ENCODE data around the gene RASSF1. TPM values are rescaled to one million over a fixed set of nuclear protein-coding genes. Genes with fewer than 3 reads are reported as not detected.

RASSF1 gene
- total RNA-seq, 2 donors from 2014 or later, result 9.4 to 17.2 TPM

DNA sequence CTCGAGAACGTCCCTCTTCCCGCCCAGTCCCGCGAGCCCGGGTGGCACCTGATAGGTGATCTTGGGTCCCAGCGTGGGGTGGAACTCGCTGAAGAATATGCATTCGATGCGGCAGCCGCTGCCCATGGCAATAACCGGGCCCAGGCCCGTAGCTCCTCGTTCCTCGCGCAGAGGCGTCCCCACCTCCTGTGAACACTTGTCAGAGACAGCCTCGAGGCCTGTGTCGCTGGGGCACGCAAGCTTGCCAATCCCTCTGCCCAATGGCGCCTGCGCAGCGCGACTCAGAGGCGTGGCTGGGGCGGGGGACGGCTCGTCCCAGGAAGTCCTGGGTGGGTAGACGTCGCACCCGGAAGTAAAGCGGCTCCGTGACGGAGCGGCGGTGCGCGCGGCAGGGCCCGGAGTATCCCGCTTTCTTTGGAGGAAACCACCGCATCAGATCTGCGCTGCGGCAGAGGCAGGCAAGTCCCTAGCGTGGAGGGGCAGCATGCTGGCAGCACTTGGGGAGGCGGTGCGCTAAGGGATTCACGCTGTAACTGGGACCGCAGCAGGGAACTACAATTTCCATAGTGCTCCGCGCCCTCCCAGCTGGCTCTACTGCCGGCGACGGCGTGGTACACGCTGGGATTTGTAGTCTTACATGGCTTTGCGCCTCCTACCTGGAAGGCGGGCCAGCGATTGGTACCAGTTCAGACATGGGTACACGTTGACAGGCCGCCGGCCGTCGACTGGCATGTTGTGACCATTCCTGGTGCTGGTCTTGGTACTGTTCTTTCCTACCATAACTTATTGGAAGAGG, 10.1 kb upstream of the RASSF1 start, which contains the start of the genes CYB561D2 and NPRL2:
CYB561D2 (plus strand) TSS at position 336 of the 796 bp plus-strand sequence. CDS start 572 bp downstream, outside the sequence.
NPRL2 (minus strand) TSS at position 249 of the 796 bp plus-strand sequence; CDS start at position 126, 123 bp downstream.
- Mint-ChIP-seq H3K9me3 (no peaks in the 10 kb centered on the region), H3K27me3 (ENCODE audit: insufficient read depth) (peaks cover 8% of the 10 kb centered on the region), H3K4me3 (peak within 1 kb of the TSS; percentile 89), H3K36me3 (ENCODE audit: low read depth) (peaks cover 20% of the 10 kb centered on the region), H3K27ac (peak within 1 kb of the TSS; percentile 93), H3K4me1 (peaks cover 11% of the 10 kb centered on the region)
- H3K27ac ChIP-seq (ENCODE audit: low read depth, low read length), result peak within 1 kb of the TSS; percentile 34
- no peaks in the 10 kb centered on the region for H3K4me1 ChIP-seq (ENCODE audit: control insufficient read depth, insufficient read depth, low read length)
- TF ChIP-seq, protein P1, sequence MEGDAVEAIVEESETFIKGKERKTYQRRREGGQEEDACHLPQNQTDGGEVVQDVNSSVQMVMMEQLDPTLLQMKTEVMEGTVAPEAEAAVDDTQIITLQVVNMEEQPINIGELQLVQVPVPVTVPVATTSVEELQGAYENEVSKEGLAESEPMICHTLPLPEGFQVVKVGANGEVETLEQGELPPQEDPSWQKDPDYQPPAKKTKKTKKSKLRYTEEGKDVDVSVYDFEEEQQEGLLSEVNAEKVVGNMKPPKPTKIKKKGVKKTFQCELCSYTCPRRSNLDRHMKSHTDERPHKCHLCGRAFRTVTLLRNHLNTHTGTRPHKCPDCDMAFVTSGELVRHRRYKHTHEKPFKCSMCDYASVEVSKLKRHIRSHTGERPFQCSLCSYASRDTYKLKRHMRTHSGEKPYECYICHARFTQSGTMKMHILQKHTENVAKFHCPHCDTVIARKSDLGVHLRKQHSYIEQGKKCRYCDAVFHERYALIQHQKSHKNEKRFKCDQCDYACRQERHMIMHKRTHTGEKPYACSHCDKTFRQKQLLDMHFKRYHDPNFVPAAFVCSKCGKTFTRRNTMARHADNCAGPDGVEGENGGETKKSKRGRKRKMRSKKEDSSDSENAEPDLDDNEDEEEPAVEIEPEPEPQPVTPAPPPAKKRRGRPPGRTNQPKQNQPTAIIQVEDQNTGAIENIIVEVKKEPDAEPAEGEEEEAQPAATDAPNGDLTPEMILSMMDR (conservative IDR thresholded peaks at IDR 0.05), result no peak
- DNase-seq, result peak; percentile 98
- H3K9ac ChIP-seq (ENCODE audit: extremely low read depth, low read length, poor library complexity, severe bottlenecking), result peak within 1 kb of the TSS; percentile 62
- peak within 1 kb of the TSS; percentile 93 for H3K4me3 ChIP-seq (ENCODE audit: low read length)
- H3K9me3 ChIP-seq (ENCODE audit: control insufficient read depth, low read length), result no peaks in the 10 kb centered on the region
- peaks cover 33% of the 10 kb centered on the region for H3K36me3 ChIP-seq (ENCODE audit: control insufficient read depth, insufficient read depth, low read length)
- H3K27me3 ChIP-seq (ENCODE audit: control insufficient read depth, insufficient read depth, low read length, poor library complexity, severe bottlenecking), result no peaks in the 10 kb centered on the region
- WGBS, 2 experiments (ENCODE audit: insufficient coverage in 1 of 2, insufficient read length in 1 of 2), result 2 to 3% methylated on average over 49 to 64 of the region's 64 CpGs

DNA sequence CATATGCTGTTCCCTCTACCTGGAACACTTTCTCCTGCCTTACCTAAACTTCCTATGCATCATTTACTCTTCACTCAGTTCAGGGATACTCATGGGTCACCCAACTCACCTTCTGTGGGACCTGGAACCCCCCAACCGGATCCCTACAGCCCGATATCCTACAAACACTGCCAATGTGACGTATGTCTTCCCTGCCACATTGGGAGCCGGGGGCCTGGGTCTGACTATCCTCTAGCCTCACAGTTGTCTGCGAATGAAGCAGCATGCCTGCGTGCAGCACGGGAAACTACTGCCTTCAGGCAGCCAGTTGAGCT, 9.5 kb upstream of the RASSF1 start:
- Histone ChIP-seq H3K9me3 (ENCODE audit: control insufficient read depth, low read length) (no peaks in the 10 kb centered on the region), H3K27me3 (ENCODE audit: control insufficient read depth, insufficient read depth, low read length, poor library complexity, severe bottlenecking) (peaks cover 4% of the 10 kb centered on the region), H3K4me3 (ENCODE audit: low read length) (peak overlapping the region; percentile 93), H3K9ac (ENCODE audit: extremely low read depth, low read length, poor library complexity, severe bottlenecking) (peak overlapping the region; percentile 62), H3K27ac (ENCODE audit: low read depth, low read length) (no peak overlapping the region), H3K36me3 (ENCODE audit: control insufficient read depth, insufficient read depth, low read length) (peaks cover 28% of the 10 kb centered on the region), H3K4me1 (ENCODE audit: control insufficient read depth, insufficient read depth, low read length) (no peaks in the 10 kb centered on the region)
- no peak for DNase-seq
- H3K27me3 Mint-ChIP-seq (ENCODE audit: insufficient read depth), result peaks cover 13% of the 10 kb centered on the region
- H3K4me1 Mint-ChIP-seq, result peaks cover 11% of the 10 kb centered on the region
- H3K4me3 Mint-ChIP-seq, result peak overlapping the region; percentile 89
- H3K27ac Mint-ChIP-seq, result peak overlapping the region; percentile 93
- 45 to 51% methylated on average over 7 of the region's 7 CpGs for WGBS, 2 experiments (ENCODE audit: insufficient coverage in 1 of 2, insufficient read length in 1 of 2)
- TF ChIP-seq, protein P1 (conservative IDR thresholded peaks at IDR 0.05), result no peak
- no peaks in the 10 kb centered on the region for H3K9me3 Mint-ChIP-seq
- peaks cover 14% of the 10 kb centered on the region for H3K36me3 Mint-ChIP-seq (ENCODE audit: low read depth)

DNA sequence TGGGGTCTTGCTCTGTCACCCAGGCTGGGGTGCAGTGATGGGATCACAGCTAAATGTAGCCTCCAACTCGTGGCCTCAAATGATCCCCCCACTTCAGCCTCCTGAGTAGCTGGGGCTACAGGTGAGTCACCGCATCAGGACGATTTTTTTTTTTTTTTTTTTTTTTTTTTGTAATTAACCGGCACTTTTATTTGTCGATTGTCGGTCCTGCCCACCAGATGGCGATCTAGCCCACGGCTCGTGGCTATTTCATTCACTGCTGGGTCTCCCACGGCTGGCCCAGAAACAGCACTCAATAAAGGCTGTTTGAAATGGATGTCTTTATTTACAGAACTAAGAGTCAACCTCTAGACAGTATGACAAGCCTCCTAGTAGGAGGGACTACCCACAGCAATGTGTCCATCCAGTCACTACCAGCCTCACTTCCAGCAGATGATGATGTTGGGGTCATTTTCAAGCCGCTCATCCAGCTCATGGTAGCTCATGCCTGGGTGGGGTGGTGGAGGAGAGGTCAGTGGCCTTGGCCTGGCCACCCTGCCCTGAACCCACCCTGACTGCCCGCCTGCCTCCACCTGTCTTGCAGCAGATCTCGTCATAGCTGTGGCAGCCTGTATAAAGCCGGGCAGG, 6.7 kb upstream of the RASSF1 start:
- peak; percentile 88 for DNase-seq
- no peak overlapping the region for H3K27ac Mint-ChIP-seq
- Histone ChIP-seq H3K9me3 (ENCODE audit: control insufficient read depth, low read length) (no peaks in the 10 kb centered on the region), H3K4me3 (ENCODE audit: low read length) (no peak overlapping the region), H3K36me3 (ENCODE audit: control insufficient read depth, insufficient read depth, low read length) (peaks cover 14% of the 10 kb centered on the region), H3K4me1 (ENCODE audit: control insufficient read depth, insufficient read depth, low read length) (no peaks in the 10 kb centered on the region), H3K9ac (ENCODE audit: extremely low read depth, low read length, poor library complexity, severe bottlenecking) (no peak overlapping the region), H3K27ac (ENCODE audit: low read depth, low read length) (no peak overlapping the region), H3K27me3 (ENCODE audit: control insufficient read depth, insufficient read depth, low read length, poor library complexity, severe bottlenecking) (peaks cover 27% of the 10 kb centered on the region)
- no peaks in the 10 kb centered on the region for H3K9me3 Mint-ChIP-seq
- peaks cover 39% of the 10 kb centered on the region for H3K27me3 Mint-ChIP-seq (ENCODE audit: insufficient read depth)
- TF ChIP-seq, protein P1 (conservative IDR thresholded peaks at IDR 0.05), result peak; percentile 77
- H3K36me3 Mint-ChIP-seq (ENCODE audit: low read depth), result peaks cover 3% of the 10 kb centered on the region
- 33 to 35% methylated on average over 8 to 14 of the region's 14 CpGs for WGBS, 2 experiments (ENCODE audit: insufficient coverage in 1 of 2, insufficient read length in 1 of 2)
- H3K4me3 Mint-ChIP-seq, result no peak overlapping the region
- peaks cover 11% of the 10 kb centered on the region for H3K4me1 Mint-ChIP-seq

All from endodermal cell (in vitro differentiated cells).